Astrocyte of the spinal cord (primary cell): ENCODE data around the gene FGF14.

Experiments
- DNase-seq: peaks from one replicate; pipeline ENCODE4 v3.0.0; 2011; ENCODE audit warnings: low read depth, low spot score
- H3K4me3 ChIP-seq: 2 replicates; pipeline ENCODE4 v1.5.1; 2011; ENCODE audit warnings: low read depth, mild to moderate bottlenecking, low read length, moderate library complexity
- CTCF ChIP-seq: IDR thresholded peaks from 2 replicates; pipeline ENCODE4 v1.5.1; 2012; ENCODE audit warnings: low read depth, mild to moderate bottlenecking, low read length, inconsistent platforms
- in situ Hi-C: cut with HindIII; loops from 2 replicates; pipeline ENCODE4 v1.10.0; 2017; ENCODE audit warnings: low sequenced_read_pairs

Gene FGF14

GRCh38 chr13:101965096-101965495 lies 436.8 kb downstream of the FGF14 start:
- in situ Hi-C loops, result no loop called here
- TF ChIP-seq CTCF, result no peak
- H3K4me3 ChIP-seq, result no peak overlapping the region
- DNase-seq, result no peak

- H3K4me3 ChIP-seq, result no peak overlapping the region
- no peak for TF ChIP-seq CTCF
- DNase-seq, result no peak
- in situ Hi-C loops, result no loop called here
Observed at GRCh38 chr13:101959016-101959415, 442.8 kb downstream of the FGF14 start.

- TF ChIP-seq CTCF, result no peak
- in situ Hi-C loops, result no loop called here
- H3K4me3 ChIP-seq, result no peak overlapping the region
- DNase-seq, result no peak
Observed at GRCh38 chr13:101955764-101956163, 446.1 kb downstream of the FGF14 start.

GRCh38 chr13:101951114-101951513 lies 450.7 kb downstream of the FGF14 start:
- in situ Hi-C loops, result no loop called here
- no peak for TF ChIP-seq CTCF
- H3K4me3 ChIP-seq, result no peak overlapping the region
- no peak for DNase-seq

GRCh38 chr13:101949681-101950080 lies 452.2 kb downstream of the FGF14 start:
- TF ChIP-seq CTCF, result no peak
- DNase-seq, result no peak
- H3K4me3 ChIP-seq, result no peak overlapping the region
- in situ Hi-C loops, result no loop called here

GRCh38 chr13:101946401-101946800 lies 455.4 kb downstream of the FGF14 start:
- no peak overlapping the region for H3K4me3 ChIP-seq
- DNase-seq, result no peak
- in situ Hi-C loops, result no loop called here
- TF ChIP-seq CTCF, result no peak

GRCh38 chr13:101945435-101945834 lies 456.4 kb downstream of the FGF14 start:
- no peak overlapping the region for H3K4me3 ChIP-seq
- peak; percentile 11 for TF ChIP-seq CTCF
- DNase-seq, result no peak
- in situ Hi-C loops, result no loop called here
